Left kidney (tissue), 2 donors: Measurements from ENCODE around the gene ARPC1A. TPM values are rescaled to one million over a fixed set of nuclear protein-coding genes. Genes with fewer than 3 reads are reported as not detected.
"Not testable (repeated sequence)": the region's sequence is repeated elsewhere in the genome, so short reads cannot be mapped to it uniquely, and the experiment has no call there.

Experiments used
- DNase-seq: peaks from one replicate; pipeline ENCODE4 v3.0.0-alpha.2; 2013
- polyA plus RNA-seq: library from polyadenylated mRNA; unstranded; fragments of 120-200 nt; gene quantifications from one replicate; pipeline ENCODE4 v1.2.1, GENCODE V29; 2013; ENCODE audit not compliant: insufficient read length

The ARPC1A gene
- polyA plus RNA-seq, 1 donor = 108 TPM

- not testable (repeated sequence) for DNase-seq
Measured at GRCh38 chr7:99387239-99387635, 61.5 kb downstream of the ARPC1A start.

GRCh38 chr7:99387912-99388311 lies 62.2 kb downstream of the ARPC1A start:
- no peak for DNase-seq

GRCh38 chr7:99389772-99390171 lies 64.1 kb downstream of the ARPC1A start:
- no peak for DNase-seq

GRCh38 chr7:99390941-99391602 lies 65.4 kb downstream of the ARPC1A start:
- no peak for DNase-seq

GRCh38 chr7:99392046-99392445 lies 66.3 kb downstream of the ARPC1A start:
- no peak for DNase-seq

GRCh38 chr7:99392659-99393354 lies 67.1 kb downstream of the ARPC1A start:
- DNase-seq = no peak

- no peak for DNase-seq
Measured at GRCh38 chr7:99393355-99394187, 67.9 kb downstream of the ARPC1A start.

GRCh38 chr7:99394188-99394502 lies 68.4 kb downstream of the ARPC1A start:
- no peak for DNase-seq

GRCh38 chr7:99395616-99396327 lies 70.1 kb downstream of the ARPC1A start:
- no peak for DNase-seq

GRCh38 chr7:99396418-99397296 lies 71.0 kb downstream of the ARPC1A start:
- DNase-seq = no peak

- no peak for DNase-seq
Measured at GRCh38 chr7:99397297-99397983, 71.7 kb downstream of the ARPC1A start.

GRCh38 chr7:99398891-99399445 lies 73.3 kb downstream of the ARPC1A start:
- no peak for DNase-seq

GRCh38 chr7:99399597-99399996 lies 73.9 kb downstream of the ARPC1A start:
- DNase-seq = no peak

GRCh38 chr7:99402854-99403253 lies 77.2 kb downstream of the ARPC1A start:
- DNase-seq = no peak

GRCh38 chr7:99403764-99404163 lies 78.1 kb downstream of the ARPC1A start:
- DNase-seq = no peak

- no peak for DNase-seq
Measured at GRCh38 chr7:99404235-99404976, 78.7 kb downstream of the ARPC1A start.

- no peak for DNase-seq
Measured at GRCh38 chr7:99404977-99405320, 79.3 kb downstream of the ARPC1A start.

- no peak for DNase-seq
Measured at GRCh38 chr7:99406557-99406956, 80.9 kb downstream of the ARPC1A start.

- no peak for DNase-seq
Measured at GRCh38 chr7:99407872-99408378, 82.2 kb downstream of the ARPC1A start.
